ENCODE data around the gene GRAP2. TPM values are rescaled to one million over a fixed set of nuclear protein-coding genes. Genes with fewer than 3 reads are reported as not detected.
"Not testable (repeated sequence)": the region's sequence is repeated elsewhere in the genome, so short reads cannot be mapped to it uniquely, and the experiment has no call there.

The GRAP2 gene
- total RNA-seq, 1 donor from 2014 or later, result 4.2 TPM

- no peak for DNase-seq
- ChIA-PET CTCF (interaction anchor here (0.6 to 1.4 kb wide), 3 partner anchors 13 to 78 kb away, joined by 3 to 4 read pairs (median 3); no protein-coding TSS in a partner anchor), POLR2A (interaction anchor here (0.6 to 1.7 kb wide), 4 partner anchors 8 to 1635 kb away, joined by 3 to 7 read pairs (median 4); no protein-coding TSS in a partner anchor)
- TF ChIP-seq, protein P1, sequence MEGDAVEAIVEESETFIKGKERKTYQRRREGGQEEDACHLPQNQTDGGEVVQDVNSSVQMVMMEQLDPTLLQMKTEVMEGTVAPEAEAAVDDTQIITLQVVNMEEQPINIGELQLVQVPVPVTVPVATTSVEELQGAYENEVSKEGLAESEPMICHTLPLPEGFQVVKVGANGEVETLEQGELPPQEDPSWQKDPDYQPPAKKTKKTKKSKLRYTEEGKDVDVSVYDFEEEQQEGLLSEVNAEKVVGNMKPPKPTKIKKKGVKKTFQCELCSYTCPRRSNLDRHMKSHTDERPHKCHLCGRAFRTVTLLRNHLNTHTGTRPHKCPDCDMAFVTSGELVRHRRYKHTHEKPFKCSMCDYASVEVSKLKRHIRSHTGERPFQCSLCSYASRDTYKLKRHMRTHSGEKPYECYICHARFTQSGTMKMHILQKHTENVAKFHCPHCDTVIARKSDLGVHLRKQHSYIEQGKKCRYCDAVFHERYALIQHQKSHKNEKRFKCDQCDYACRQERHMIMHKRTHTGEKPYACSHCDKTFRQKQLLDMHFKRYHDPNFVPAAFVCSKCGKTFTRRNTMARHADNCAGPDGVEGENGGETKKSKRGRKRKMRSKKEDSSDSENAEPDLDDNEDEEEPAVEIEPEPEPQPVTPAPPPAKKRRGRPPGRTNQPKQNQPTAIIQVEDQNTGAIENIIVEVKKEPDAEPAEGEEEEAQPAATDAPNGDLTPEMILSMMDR (IDR thresholded peaks at IDR 0.05), result no peak
- peaks cover 86% of the 10 kb centered on the region for H3K4me1 Mint-ChIP-seq
- no peaks in the 10 kb centered on the region for H3K9me3 Mint-ChIP-seq
- H3K4me3 Mint-ChIP-seq, result peak overlapping the region; percentile 60
- intact Hi-C loops (cut with micrococcal nuclease), result no loop called here
- peaks cover 7% of the 10 kb centered on the region for H3K36me3 Mint-ChIP-seq (ENCODE audit: low read depth)
- H3K27me3 Mint-ChIP-seq, result no peaks in the 10 kb centered on the region
- peak overlapping the region; percentile 16 for H3K27ac Mint-ChIP-seq
- peak; percentile 47 for ATAC-seq (ENCODE audit: low read depth)
Observed at GRCh38 chr22:39946503-39947219, 45.8 kb downstream of the GRAP2 start.

DNA sequence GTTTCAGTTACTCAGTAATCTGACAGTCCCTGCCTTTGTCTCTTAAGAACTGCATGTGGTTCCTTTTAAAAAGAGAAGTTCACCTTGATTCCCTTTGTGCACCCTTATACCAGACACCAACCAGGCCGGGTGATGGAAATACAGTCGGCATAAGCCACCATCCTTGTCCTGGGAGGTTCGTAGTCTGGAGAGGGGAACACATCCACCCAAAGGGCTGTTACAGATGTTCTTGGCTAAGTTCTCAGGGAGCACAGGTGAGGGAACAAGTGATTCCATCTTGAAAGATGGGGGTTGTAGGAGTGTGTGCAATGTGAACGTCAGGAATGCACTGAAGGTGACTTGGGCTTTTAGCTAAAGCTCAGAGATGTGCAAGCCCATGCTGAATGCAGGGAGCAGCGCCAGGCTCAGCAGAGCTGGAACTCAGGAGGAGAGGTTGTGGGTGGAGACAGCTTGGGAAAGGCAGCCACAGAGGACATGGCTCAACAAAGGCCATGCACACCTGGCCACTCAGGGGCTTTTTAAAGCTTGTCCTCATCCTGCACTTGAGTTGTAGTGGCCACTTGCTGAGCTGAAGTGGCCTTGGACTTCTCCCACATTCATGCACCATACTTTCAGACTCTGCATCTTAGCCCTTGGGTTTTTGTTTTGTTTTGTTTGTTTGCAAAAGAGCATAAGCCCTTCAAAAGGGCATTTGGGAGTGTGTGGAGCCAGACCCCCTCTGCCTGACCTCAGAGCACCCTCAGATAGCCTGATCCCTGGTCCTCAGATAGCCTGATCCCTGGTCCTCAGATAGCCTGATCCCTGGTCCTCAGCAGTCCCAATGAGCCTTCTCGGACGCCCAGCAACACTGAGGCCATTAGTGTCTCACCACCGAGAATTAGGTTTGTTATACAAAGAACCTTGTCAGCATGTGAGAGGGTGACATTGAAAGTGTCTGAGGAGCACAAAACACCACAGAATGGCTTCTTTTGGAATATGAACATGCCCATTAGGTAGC is 46.6 kb downstream of the GRAP2 start:
- Mint-ChIP-seq H3K9me3 (no peaks in the 10 kb centered on the region), H3K4me3 (peak overlapping the region; percentile 60), H3K27me3 (no peaks in the 10 kb centered on the region), H3K27ac (no peak overlapping the region), H3K4me1 (peaks cover 92% of the 10 kb centered on the region), H3K36me3 (ENCODE audit: low read depth) (peaks cover 7% of the 10 kb centered on the region)
- ChIA-PET CTCF (interaction anchor here (0.6 to 1.4 kb wide), 2 partner anchors 14 to 52 kb away, joined by 3 read pairs; no protein-coding TSS in a partner anchor), POLR2A (interaction anchor here (0.7 to 1.7 kb wide), 4 partner anchors 9 to 702 kb away, joined by 3 to 4 read pairs (median 4); no protein-coding TSS in a partner anchor)
- intact Hi-C loops (cut with micrococcal nuclease), result no loop called here
- no peak for DNase-seq
- TF ChIP-seq, protein P1 (IDR thresholded peaks at IDR 0.05), result no peak
- ATAC-seq (ENCODE audit: low read depth), result peak; percentile 78

DNA sequence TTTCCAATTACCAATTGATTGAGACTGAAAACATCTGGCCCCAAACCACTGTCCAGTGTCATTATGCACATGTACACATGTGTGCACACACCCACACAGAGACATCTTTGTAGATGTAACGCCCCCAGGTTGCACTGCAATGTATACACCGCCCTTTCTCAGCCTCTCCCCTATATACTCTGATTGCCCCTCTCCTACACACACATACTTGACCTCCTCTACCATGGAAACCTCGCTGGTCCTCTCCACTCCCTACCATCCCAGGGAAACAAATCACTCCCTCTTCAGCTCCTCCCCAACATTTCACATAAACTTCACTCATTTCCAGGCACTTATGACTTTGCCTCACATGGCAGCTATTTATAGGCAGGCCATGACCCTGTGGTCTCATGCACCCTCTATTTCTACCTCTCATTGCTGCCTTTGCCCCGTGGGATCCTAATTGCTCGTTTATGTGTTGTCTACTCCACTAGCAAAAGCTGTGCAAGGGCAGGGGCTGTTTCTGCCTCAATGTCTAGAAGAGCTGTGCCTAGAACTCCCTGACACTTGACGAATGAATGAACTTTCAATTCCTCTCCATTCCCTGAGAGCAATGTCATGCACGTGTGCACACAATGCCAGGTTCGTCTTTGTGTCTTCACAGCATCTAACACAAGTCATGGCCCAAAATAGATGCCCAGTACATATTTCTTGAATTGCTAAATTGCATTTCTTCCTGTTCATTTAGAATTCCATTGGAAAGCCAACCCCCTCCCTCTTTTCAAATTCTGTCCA is 49.3 kb downstream of the GRAP2 start:
- no peaks in the 10 kb centered on the region for H3K9me3 Mint-ChIP-seq
- ATAC-seq (ENCODE audit: low read depth), result peak; percentile 51
- DNase-seq, result no peak
- TF ChIP-seq, protein P1 (IDR thresholded peaks at IDR 0.05), result no peak
- CTCF ChIA-PET, result interaction anchor here (0.9 to 2.0 kb wide), 3 partner anchors 17 to 415 kb away, joined by 3 to 8 read pairs (median 4); no protein-coding TSS in a partner anchor
- peaks cover 7% of the 10 kb centered on the region for H3K36me3 Mint-ChIP-seq (ENCODE audit: low read depth)
- intact Hi-C loops (cut with micrococcal nuclease), result no loop called here
- H3K27ac Mint-ChIP-seq, result no peak overlapping the region
- peak overlapping the region; percentile 12 for H3K4me3 Mint-ChIP-seq
- no peaks in the 10 kb centered on the region for H3K27me3 Mint-ChIP-seq
- peaks cover 78% of the 10 kb centered on the region for H3K4me1 Mint-ChIP-seq
- POLR2A ChIA-PET, result no interaction called here

DNA sequence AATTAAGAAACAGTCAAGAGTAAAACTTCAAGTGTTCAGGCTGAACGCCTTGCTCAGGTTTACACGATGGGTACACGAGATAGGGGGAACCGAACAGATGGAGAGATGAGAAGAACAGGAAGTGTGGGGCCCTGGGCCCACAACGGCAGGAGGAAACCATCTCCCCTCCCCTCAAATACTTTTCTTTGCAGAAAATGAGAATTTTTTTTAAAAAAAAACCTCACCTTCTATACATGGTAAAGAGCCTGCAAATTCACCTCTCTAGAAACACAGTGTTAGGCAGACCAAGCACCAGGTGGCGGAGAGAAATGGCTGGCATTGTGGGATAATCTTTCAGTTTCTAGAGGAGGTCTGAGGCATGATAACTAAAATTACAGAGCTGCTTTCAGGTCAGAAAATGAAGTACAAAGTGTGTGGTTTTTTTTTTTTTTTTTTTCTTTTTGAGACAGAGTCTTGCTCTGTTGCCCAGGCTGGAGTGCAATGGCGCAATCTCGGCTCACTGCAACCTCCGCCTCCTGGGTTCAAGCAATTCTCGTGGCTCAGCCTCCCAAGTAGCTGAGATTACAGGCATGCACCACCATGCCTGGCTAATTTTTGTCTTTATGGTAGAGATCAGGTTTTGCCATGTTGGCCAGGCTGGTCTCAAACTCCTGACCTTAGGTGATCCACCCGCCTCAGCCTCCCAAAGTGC is 50.9 kb downstream of the GRAP2 start:
- POLR2A ChIA-PET; DNase-seq; intact Hi-C loops (cut with micrococcal nuclease); H3K9me3 Mint-ChIP-seq; H3K27ac Mint-ChIP-seq; H3K27me3 Mint-ChIP-seq; ATAC-seq (ENCODE audit: low read depth); H3K4me3 Mint-ChIP-seq; H3K36me3 Mint-ChIP-seq (ENCODE audit: low read depth): not testable (repeated sequence)
- CTCF ChIA-PET, result interaction anchor here (1.2 to 2.0 kb wide), 2 partner anchors 72 to 73 kb away, joined by 3 to 8 read pairs; no protein-coding TSS in a partner anchor
- peaks cover 67% of the 10 kb centered on the region for H3K4me1 Mint-ChIP-seq

All from activated B cell treated with CpG ODN at 0.5 μM for 24 hours (primary cell).